A673 (cell line): ENCODE data around the gene RDH11. TPM values are rescaled to one million over a fixed set of nuclear protein-coding genes. Genes with fewer than 3 reads are reported as not detected.

Experiments used
- BruUV-seq: library from RNA; stranded (reverse); fragments of 400-500 nt; replicated peaks from 2 replicates; lab custom pipeline; 2021; lab: Mats Ljungman, UMichigan
- CTCF ChIA-PET: fragments of 300-600 bp; sonication (Branson Sonifier 250); formaldehyde crosslinking; loops from one replicate; lab custom pipeline; 2022; ENCODE audit warnings: antibody characterized with exemption; lab: Charles Lee
- POLR2A ChIA-PET: fragments of 300-600 bp; sonication (Branson Sonifier 250); formaldehyde crosslinking; loops from one replicate; lab custom pipeline; 2022; ENCODE audit warnings: antibody characterized with exemption; ENCODE audit not compliant: low non-redundant PET; lab: Charles Lee
- DNase-seq: peaks from one replicate; pipeline ENCODE4 v3.0.0-alpha.2; 2015; ENCODE audit warnings: low spot score
- H3K27ac ChIP-seq: fragments of 200-600 bp; sonication (generic); 2 replicates; pipeline ENCODE4 v1.5.1; 2016; ENCODE audit warnings: mixed run types, low read depth, mild to moderate bottlenecking, mixed read lengths, antibody characterized with exemption, low read length; ENCODE audit not compliant: poor library complexity, severe bottlenecking
- H3K27me3 ChIP-seq: fragments of 200-600 bp; sonication (generic); replicated peaks from 2 replicates; pipeline ENCODE4 v1.6.1; 2017; ENCODE audit warnings: mixed run types, low read depth, mild to moderate bottlenecking, mixed read lengths, antibody characterized with exemption, low read length; ENCODE audit not compliant: insufficient read depth, poor library complexity
- H3K36me3 ChIP-seq: fragments of 200-600 bp; sonication (generic); 2 replicates; pipeline ENCODE4 v1.6.1; 2016; ENCODE audit warnings: mixed run types, mild to moderate bottlenecking, mixed read lengths, antibody characterized with exemption, low read length; ENCODE audit not compliant: insufficient read depth, poor library complexity, severe bottlenecking
- H3K4me1 ChIP-seq: fragments of 200-600 bp; sonication (generic); 2 replicates; pipeline ENCODE4 v1.6.1; 2017; ENCODE audit warnings: mixed run types, mild to moderate bottlenecking, mixed read lengths, antibody characterized with exemption, low read length; ENCODE audit not compliant: insufficient read depth, poor library complexity, severe bottlenecking
- H3K4me3 ChIP-seq: fragments of 200-600 bp; sonication (generic); 2 replicates; pipeline ENCODE4 v1.5.1; 2016; ENCODE audit warnings: low read depth, mixed run types, mild to moderate bottlenecking, mixed read lengths, low read length; ENCODE audit not compliant: poor library complexity, severe bottlenecking
- H3K9me3 ChIP-seq: fragments of 200-600 bp; sonication (generic); 2 replicates; pipeline ENCODE4 v1.6.1; 2016; ENCODE audit warnings: mixed run types, low read depth, mild to moderate bottlenecking, mixed read lengths, antibody characterized with exemption, low read length; ENCODE audit not compliant: poor library complexity, severe bottlenecking
- EZH2 ChIP-seq: fragments of 200-600 bp; sonication (generic); IDR thresholded peaks from 2 replicates; pipeline ENCODE4 v1.6.1; 2017; ENCODE audit warnings: borderline replicate concordance, low read depth, mild to moderate bottlenecking, mixed read lengths, antibody characterized with exemption, low read length; ENCODE audit not compliant: poor library complexity, severe bottlenecking
- intact Hi-C: fragments of 100-400 bp; cut with micrococcal nuclease; formaldehyde crosslinking; loops from one replicate; pipeline ENCODE4 v1.10.0; 2022; ENCODE audit not compliant: unreplicated experiment
- total RNA-seq: library from RNA; stranded (reverse); gene quantifications from 2 replicates; pipeline ENCODE4 v1.2.3, GENCODE V29; 2021
- TF ChIP-seq, protein P1 (sequence below): fragments of 300-800, 200-600 bp; sonication (generic); conservative IDR thresholded peaks from 2 replicates; pipeline ENCODE4 v1.5.1; 2017; ENCODE audit warnings: low read depth, mild to moderate bottlenecking, antibody characterized with exemption, low read length, moderate library complexity, mixed read lengths

The RDH11 gene
- total RNA-seq, 1 experiment from 2014 or later, result 107 TPM

DNA sequence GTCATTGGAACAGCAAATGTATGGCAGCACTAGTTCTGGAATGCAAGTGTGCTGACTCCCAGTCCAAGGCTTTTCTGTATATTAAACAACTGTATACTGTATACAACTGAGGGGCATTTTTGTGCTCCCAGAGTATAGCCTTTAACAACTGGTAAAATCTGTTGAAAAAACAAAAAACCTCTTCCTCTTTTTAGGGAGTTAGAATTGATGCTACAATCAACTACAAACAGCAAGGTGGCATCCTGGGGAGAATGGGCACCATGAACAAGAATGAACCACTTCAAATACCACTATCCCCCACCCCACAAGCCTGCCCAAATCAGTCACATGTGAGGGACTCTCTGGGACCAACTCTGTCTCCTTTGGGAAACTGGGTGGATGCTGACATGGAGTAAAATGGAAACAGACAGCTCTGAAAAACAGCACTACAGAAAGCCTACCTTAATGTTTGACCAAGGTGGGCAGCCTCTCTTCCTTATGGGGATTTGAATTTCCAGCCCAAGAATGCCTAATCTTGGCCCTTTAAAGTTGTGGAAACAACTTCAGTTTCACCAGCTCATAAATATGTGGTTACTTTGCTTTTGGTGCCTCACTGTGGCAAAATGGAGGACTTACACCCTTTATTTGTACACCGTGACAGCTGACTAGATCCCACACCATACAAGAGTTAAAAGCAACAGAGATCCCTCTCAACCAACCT, 28.7 kb downstream of the RDH11 start:
- H3K9me3 ChIP-seq, result no peaks in the 10 kb centered on the region
- CTCF ChIA-PET, result interaction anchor here (0.6 to 1.1 kb wide), 13 partner anchors 12 to 1307 kb away, joined by 3 to 17 read pairs (median 11); partner anchors contain the start of genes ARG2, PIGH and RDH11
- no peaks in the 10 kb centered on the region for H3K27me3 ChIP-seq
- H3K4me3 ChIP-seq, result no peak overlapping the region
- TF ChIP-seq, protein P1, sequence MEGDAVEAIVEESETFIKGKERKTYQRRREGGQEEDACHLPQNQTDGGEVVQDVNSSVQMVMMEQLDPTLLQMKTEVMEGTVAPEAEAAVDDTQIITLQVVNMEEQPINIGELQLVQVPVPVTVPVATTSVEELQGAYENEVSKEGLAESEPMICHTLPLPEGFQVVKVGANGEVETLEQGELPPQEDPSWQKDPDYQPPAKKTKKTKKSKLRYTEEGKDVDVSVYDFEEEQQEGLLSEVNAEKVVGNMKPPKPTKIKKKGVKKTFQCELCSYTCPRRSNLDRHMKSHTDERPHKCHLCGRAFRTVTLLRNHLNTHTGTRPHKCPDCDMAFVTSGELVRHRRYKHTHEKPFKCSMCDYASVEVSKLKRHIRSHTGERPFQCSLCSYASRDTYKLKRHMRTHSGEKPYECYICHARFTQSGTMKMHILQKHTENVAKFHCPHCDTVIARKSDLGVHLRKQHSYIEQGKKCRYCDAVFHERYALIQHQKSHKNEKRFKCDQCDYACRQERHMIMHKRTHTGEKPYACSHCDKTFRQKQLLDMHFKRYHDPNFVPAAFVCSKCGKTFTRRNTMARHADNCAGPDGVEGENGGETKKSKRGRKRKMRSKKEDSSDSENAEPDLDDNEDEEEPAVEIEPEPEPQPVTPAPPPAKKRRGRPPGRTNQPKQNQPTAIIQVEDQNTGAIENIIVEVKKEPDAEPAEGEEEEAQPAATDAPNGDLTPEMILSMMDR, result peak; percentile 73
- TF ChIP-seq EZH2, result no peak
- BruUV-seq, result no TSS peak
- no peak overlapping the region for H3K27ac ChIP-seq
- POLR2A ChIA-PET, result interaction anchor here (0.5 to 0.6 kb wide), 2 partner anchors 48 to 219 kb away, joined by 3 to 4 read pairs; no protein-coding TSS in a partner anchor
- intact Hi-C loops, result loop anchor here (1.0 to 2.0 kb wide), 4 partner anchors 48 to 240 kb away; partner anchors contain the start of gene ARG2
- H3K36me3 ChIP-seq, result no peaks in the 10 kb centered on the region
- no peaks in the 10 kb centered on the region for H3K4me1 ChIP-seq
- DNase-seq, result peak; percentile 74

GRCh38 chr14:67665868-67666267, 29.7 kb downstream of the RDH11 start:
- no peak for DNase-seq
- Histone ChIP-seq H3K36me3 (no peaks in the 10 kb centered on the region), H3K4me3 (no peak overlapping the region), H3K27me3 (no peaks in the 10 kb centered on the region), H3K9me3 (no peaks in the 10 kb centered on the region), H3K4me1 (no peaks in the 10 kb centered on the region), H3K27ac (no peak overlapping the region)
- no TSS peak for BruUV-seq
- ChIA-PET POLR2A (interaction anchor here (0.6 kb wide), 1 partner anchor 153 kb away, joined by 6 read pairs; no protein-coding TSS in a partner anchor), CTCF (interaction anchor here (0.7 kb wide), 1 partner anchor 239 kb away, joined by 3 read pairs; no protein-coding TSS in a partner anchor)
- TF ChIP-seq, protein P1, result no peak
- TF ChIP-seq EZH2, result no peak
- intact Hi-C loops, result loop anchor here (2.0 kb wide), 2 partner anchors 47 to 139 kb away; partner anchors contain the start of gene ARG2

DNA sequence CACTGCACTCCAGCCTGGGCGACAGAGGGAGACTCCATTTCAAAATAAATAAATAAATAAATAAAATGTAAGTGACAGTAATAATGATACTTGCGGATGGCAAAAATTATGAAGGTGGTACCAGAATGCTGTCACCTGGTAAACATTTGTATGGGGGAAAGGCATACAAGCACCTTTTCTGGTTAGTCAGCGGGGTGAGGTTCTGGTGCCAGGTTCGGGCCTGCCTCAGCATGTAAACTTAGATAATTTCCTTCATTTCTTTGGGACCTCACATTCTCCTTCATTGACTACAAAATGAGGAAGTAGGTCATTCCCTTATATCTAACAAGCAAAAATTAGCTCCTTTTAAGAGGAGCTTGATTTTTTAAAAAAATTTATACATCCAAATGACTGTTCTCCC, 31.9 kb downstream of the RDH11 start:
- Histone ChIP-seq H3K4me3 (no peak overlapping the region), H3K9me3 (no peaks in the 10 kb centered on the region), H3K27ac (no peak overlapping the region), H3K4me1 (no peaks in the 10 kb centered on the region), H3K27me3 (no peaks in the 10 kb centered on the region), H3K36me3 (peaks cover 8% of the 10 kb centered on the region)
- ChIA-PET CTCF (interaction anchor here (0.5 kb wide), 1 partner anchor 24 kb away, joined by 3 read pairs; no protein-coding TSS in a partner anchor), POLR2A (no interaction called here)
- TF ChIP-seq, protein P1, result no peak
- no peak for TF ChIP-seq EZH2
- intact Hi-C loops, result no loop called here
- no TSS peak for BruUV-seq
- DNase-seq, result no peak
